ENCODE measurements around the gene MIXL1.
"Not testable (repeated sequence)": the region's sequence is repeated elsewhere in the genome, so short reads cannot be mapped to it uniquely, and the experiment has no call there.

MIXL1 gene

DNA sequence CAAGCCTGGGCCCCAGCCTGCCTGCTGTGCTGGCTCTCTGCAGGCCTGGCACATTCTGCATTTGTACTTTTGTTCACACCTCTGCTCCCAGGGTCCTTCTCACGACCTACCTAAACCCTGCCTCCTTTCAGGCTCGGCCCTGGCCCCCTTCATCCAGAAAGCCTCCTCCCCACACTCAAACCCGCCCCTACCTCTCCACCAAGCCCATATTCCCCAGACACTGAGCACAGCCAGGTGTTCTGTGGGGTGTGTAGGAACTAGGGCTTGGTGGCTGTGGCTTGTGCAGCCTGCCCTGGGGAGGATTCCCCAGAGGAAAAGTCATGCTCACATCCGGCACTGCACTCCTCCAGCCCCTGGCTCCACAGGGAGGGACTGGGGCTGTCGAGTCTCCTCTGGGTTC, 8.2 kb upstream of the MIXL1 start:
- DNase-seq, result no peak

- no peak for DNase-seq
Observed at GRCh38 chr1:226216056-226216455, 7.4 kb upstream of the MIXL1 start.

- no peak for DNase-seq
Observed at GRCh38 chr1:226217273-226217672, 6.2 kb upstream of the MIXL1 start.

DNA sequence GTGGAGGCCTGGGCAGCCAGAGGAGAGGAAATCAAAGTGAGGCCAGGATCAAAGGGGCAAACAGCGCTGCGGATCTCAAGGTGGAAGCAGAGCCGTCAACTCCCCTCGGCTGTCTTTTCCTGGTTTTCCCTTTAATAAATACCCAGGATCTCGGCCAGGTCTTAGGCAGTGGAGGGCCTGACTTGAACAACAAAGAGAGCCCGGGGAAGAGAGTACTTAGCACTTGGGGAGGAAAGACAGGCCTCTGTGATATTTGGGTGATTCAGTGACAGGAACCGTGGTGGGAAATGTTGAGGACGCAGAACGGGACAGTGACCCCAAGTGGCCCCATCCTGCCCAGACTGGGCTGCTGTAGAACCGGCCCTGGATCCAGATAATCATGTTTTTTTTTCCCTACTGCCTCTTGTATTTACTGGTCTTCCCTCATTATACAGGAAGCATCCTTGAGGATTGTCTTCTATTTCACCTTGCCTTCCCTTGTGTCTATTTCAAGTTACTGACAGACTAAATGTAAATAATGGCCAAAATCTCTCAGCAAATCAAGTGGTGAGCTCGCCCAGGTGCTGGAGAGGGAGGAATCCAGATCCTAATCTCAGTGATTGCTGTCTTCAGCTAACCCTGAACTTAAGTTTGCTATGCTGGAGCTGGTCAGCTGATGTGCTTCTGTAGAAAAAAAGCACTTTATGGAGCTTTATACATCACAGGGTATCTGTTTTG, 2.8 kb upstream of the MIXL1 start:
- no peak for DNase-seq

DNA sequence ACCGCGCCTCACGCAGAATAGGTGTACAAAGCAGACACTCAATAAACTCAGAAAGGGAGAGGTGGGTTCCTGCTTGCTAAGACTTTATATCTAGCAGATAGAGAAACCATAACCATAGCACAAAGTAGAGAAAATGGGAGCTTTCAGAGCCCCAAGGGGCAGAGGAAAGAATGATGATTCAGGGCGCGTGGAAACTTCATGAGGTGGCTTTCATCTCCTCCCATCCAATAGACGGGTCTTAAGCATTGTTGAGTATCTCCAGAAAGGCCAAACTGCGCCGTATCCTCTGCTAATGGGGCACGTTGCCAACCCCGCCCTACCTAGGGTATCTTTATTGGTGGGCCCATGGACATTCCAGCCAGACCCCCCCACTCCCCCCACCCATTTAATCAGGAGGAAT, 778 bp upstream of the MIXL1 start:
- no peak for DNase-seq

GRCh38 chr1:226223786-226224244, 351 bp downstream of the MIXL1 start:
- peak; percentile 8 for DNase-seq

DNA sequence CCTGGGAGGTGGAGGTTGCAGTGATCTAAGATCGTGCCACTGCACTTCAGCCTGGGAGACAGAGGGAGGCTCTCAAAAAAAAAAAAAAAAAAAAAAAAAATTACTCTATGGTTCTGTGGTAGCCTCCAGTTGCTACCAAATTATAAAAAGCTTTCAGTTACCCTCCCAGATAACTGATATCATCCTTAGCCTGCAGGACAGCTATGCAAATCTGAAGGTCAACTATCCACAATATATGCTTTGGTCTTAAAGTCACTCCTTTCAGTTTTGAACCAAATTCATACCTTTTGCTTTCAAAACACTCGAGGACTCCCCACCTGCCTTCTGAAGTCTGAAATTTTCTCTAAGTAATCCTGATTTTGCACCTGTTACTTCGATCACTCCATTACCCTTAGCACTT, 3.1 kb downstream of the MIXL1 start:
- no peak for DNase-seq

DNA sequence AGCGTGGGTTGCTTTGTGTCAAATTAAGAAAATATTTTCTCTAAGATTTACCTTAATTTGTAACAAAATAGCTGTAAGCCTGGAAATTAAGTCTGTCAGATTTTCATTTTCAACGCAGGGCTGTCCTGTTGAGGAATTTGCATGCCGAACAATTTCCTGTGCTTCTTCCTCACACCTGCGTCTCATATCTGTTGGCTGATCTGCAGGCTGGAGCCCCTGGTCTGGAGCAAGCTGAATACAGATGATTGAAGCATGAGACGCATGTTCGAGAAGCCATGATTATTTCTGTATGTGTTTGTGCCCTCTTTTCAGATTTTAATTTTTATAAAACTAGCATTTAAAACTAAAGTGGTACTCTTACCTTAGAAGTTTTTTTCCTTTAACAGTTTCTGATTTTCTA, 9.8 kb downstream of the MIXL1 start:
- DNase-seq, result no peak

GRCh38 chr1:226233806-226234205, 10.3 kb downstream of the MIXL1 start:
- DNase-seq, result no peak

GRCh38 chr1:226236826-226237225, 13.4 kb downstream of the MIXL1 start:
- DNase-seq, result no peak

DNA sequence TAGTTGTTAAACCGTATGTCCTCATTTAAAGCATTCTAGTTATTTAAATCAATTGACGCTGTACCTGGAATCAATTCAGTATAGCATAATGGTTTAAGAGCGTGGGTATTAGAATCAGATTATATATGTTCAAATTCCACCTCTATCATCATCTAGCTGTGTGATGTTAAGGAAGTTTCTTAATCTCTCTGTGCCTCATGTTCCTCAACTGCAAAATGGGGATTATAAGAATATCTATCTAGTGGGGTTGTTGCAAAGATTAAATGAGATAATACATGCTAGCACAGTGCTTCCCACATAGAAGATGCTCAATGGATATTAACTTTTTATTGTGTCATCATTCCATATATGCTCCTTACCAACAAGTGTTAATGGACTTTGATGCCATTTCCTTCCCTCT, 16.0 kb downstream of the MIXL1 start:
- DNase-seq, result no peak

DNA sequence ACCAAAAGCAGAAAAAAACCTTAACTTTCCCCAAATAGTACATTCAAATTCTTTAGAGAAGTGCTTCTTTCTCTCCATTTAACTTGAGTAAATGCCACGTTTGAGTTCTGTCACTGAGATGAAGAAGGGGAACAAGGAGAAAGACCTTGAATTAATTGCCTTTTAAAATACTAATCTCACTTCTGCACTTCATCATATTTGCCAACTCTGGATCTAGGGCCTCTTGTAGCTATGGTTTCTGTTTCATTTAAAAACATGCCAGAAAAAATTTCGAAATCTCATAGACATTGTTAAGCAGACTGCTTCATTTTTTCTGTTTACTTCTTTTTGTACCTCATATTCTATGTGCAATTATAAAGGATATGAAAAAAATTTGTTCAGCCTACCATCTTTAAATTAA, 24.6 kb downstream of the MIXL1 start:
- no peak for DNase-seq

DNA sequence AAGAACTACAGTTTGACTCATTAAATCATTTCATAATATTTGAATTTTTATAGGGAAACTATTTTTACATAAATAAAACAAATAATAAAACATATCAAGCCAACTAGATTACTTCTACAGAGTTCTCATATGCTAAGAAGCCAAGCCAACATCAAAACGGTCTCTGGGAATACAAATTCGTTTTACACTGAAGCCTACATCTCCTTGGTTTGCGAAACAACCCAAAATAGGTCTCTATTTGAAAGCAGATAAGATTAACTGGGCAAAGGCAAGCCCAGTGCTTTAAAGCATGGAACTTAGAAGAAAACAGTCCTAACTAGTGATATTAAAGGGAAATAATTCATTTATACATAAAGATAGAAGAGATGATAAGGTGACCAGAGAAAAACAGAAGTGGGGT, 25.3 kb downstream of the MIXL1 start:
- no peak for DNase-seq

DNA sequence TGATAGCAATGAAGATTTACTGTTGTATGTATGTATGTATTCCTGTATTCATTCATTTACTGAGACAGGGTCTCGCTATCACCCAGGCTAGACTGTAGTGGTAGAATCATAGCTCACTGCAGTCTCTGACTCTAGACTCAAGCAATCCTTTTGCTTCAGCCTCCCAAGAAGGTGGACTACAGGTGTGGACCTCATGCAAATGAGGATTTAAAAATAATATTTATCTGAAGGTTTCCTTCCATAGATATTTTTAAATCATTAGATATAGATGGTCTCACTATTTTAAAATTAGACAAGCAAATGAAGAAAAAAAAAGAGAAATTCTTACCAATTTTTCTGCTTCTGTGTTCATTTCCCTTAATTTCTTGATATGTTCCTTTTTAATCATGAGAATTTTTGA, 27.0 kb downstream of the MIXL1 start:
- no peak for DNase-seq

GRCh38 chr1:226252841-226253240, 29.4 kb downstream of the MIXL1 start:
- not testable (repeated sequence) for DNase-seq

DNA sequence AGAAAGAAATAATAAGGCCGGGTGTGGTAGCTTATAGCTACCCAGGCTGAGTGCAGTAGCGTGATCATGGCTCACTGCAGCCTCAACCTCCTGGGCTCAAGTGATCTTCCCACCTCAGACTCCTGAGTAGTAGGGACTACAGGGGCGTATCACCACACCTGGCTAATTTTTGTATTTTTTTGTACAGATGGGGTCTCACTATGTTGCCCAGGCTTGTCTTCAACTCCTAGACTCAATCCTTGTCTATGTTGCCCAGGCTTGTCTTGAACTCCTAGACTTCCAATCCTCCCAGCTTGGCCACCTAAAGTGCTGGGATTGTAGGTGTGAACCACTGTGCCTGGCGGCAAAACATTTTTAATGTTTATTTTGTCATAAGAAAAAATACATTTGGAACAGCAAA, 30.5 kb downstream of the MIXL1 start:
- no peak for DNase-seq

GRCh38 chr1:226255380-226255779, 31.9 kb downstream of the MIXL1 start:
- no peak for DNase-seq

GRCh38 chr1:226261818-226262217, 38.4 kb downstream of the MIXL1 start:
- no peak for DNase-seq

DNA sequence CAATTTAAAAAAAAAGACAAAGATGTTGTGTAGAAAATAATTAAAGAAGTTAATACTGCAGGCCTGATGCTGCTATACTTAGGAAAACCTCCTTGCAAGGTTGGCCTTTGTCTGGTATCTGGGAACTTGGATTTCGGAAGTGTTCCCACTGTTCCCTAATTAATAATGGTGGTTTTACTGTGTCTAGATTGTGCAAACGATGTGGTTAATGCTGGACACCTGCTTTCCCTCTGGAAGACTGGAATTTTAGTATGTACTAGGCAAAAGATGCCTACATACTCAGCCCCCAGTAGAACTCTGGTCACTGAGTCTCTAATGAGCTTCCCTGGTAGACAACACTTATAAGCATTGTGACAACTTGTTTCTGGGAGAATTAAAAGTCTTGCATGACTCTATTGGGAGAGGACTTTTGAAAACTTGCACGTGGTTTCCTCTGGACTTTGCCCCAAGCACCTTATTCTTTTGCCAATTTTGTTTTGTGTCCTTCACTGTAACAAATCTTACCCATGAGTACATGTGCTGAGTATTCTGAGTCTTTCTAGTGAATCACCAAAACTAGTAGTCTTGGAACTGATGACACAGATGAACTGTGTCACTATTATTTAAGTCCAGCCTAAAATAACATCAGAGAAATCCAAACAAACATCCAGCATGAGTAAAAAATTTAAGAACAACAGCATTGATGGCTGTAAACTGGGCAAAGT, 45.1 kb downstream of the MIXL1 start:
- DNase-seq, result peak; percentile 15

GRCh38 chr1:226272233-226272902, 48.9 kb downstream of the MIXL1 start:
- DNase-seq, result peak; percentile 31

GRCh38 chr1:226274138-226274537, 50.7 kb downstream of the MIXL1 start:
- no peak for DNase-seq

DNA sequence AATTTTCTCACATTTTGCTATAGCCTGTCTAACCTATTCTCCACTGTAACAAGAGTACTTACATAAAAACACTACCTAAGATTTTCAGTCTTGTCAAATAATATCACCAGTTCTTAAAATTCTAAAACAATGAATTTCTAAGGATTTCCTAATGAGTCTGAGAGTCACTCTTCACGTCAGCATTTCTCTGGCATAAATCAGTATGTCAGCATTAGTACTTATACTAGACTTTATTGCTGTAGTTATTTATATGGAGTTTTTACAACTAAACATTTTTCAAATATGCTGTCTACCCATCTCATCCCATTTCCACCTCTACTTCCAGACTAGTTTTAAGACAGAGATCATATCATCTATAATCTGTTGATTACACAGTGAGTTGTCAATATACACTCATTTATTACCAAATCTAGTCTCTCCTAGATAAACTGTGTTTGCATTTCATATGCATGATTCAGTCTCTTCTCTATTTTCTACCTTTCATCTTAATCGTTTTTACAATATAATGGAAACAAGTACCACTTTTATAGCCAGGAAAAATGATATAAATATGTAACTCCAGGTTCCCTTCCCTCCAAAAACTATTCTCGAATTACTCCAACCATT, 52.7 kb downstream of the MIXL1 start:
- no peak for DNase-seq

All from fibroblast of skin of abdomen (primary cell).